H1 (cell line): ENCODE results near the gene TGM4.

Experiments
- BRCA1 ChIP-seq: IDR thresholded peaks from 2 replicates; pipeline ENCODE4 v1.6.1; 2012; ENCODE audit warnings: low read depth, low read length, improper control_type of control experiment
- JUND ChIP-seq: IDR thresholded peaks from 2 replicates; pipeline ENCODE4 v1.6.1; 2011; ENCODE audit warnings: mild to moderate bottlenecking, improper control_type of control experiment, low read length
- POLR2A ChIP-seq, 2 experiments: IDR thresholded peaks; 1 replicate in 1 of 2; 2 replicates in 1 of 2; pipeline ENCODE4 v1.6.1; 2011; ENCODE audit warnings: low read depth in 2 of 2, low read length in 2 of 2, mild to moderate bottlenecking in 2 of 2; ENCODE audit errors: control extremely low read depth in 1 of 2
- POU5F1 ChIP-seq: IDR thresholded peaks from 2 replicates; pipeline ENCODE4 v1.6.1; 2011; ENCODE audit warnings: low read depth, mild to moderate bottlenecking, low read length, moderate library complexity
- SIN3A ChIP-seq, 2 experiments: IDR thresholded peaks in 1 of 2; conservative IDR thresholded peaks in 1 of 2; 2 replicates each; pipeline ENCODE4 v1.6.1; 2011 to 2012; ENCODE audit warnings: low read length in 2 of 2, improper control_type of control experiment in 1 of 2, low read depth in 1 of 2, mild to moderate bottlenecking in 1 of 2
- SRF ChIP-seq: IDR thresholded peaks from 2 replicates; pipeline ENCODE4 v1.6.1; 2011; ENCODE audit warnings: mild to moderate bottlenecking, low read depth, low read length, moderate library complexity
- YY1 ChIP-seq: IDR thresholded peaks from 2 replicates; pipeline ENCODE4 v1.6.1; 2011; ENCODE audit warnings: low read depth, mild to moderate bottlenecking, low read length
- TF ChIP-seq, protein P1 (sequence below), 3 experiments: IDR thresholded peaks; 1 replicate in 2 of 3; 2 replicates in 1 of 3; pipeline versions ENCODE4 v1.5.1 to v1.6.1; 2011; ENCODE audit warnings: low read length in 3 of 3, mild to moderate bottlenecking in 3 of 3, inconsistent platforms in 2 of 3, low read depth in 1 of 3, moderate library complexity in 1 of 3; ENCODE audit not compliant: insufficient read depth in 1 of 3; ENCODE audit errors: control extremely low read depth in 1 of 3

DNA sequence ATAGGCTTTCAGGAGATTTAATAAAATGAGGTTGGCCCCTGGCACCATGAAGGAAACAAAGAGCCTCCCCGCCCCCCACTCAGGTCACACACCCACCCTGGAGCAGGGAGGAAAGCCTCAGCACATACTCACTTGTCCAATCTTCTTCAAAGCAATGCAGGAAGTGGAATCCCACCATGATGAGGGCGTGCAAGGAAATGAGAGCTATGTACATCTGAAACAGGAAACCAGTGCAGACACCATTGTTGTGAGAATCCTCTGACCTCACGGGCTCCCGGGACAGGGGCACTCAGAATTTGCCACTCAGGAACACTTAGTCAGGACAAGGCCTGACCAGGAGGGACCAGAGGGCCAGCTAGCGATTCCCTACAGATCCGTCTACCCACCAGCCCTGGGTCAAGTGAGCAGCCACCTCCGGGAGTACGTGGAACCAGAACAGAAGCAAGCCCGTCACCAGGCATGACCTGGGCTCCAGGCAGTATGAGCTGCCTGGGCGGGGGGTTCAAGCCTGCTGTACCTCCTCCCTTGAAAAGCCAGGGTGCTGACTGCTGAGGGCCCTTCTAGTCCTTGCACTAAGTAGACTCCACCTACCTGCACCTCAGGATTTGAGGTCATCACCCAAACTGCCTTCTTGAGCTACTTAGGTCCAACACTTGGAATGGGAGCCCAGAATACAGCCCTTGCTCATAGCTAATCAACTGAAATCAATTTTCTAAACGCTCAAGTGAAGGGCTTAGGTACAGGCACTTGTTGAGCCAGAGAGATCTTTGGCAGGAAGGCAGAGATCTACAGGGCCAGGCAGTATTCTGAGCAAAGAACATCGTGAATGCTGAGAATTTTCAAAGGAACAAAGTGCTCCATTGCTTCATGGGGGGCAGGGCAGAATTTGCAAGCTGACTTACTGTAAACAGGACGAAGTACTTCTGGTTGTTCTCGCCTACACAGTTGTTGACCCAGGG is 58.9 kb downstream of the TGM4 start:
- TF ChIP-seq POLR2A (IDR thresholded peaks at IDR 0.05; ENCODE audit: control extremely low read depth in 1 of 2, low read depth in 2 of 2, low read length in 2 of 2): no peak
- TF ChIP-seq SRF: no peak
- TF ChIP-seq BRCA1: no peak
- TF ChIP-seq JUND: no peak
- no peak for TF ChIP-seq YY1
- TF ChIP-seq, protein P1, sequence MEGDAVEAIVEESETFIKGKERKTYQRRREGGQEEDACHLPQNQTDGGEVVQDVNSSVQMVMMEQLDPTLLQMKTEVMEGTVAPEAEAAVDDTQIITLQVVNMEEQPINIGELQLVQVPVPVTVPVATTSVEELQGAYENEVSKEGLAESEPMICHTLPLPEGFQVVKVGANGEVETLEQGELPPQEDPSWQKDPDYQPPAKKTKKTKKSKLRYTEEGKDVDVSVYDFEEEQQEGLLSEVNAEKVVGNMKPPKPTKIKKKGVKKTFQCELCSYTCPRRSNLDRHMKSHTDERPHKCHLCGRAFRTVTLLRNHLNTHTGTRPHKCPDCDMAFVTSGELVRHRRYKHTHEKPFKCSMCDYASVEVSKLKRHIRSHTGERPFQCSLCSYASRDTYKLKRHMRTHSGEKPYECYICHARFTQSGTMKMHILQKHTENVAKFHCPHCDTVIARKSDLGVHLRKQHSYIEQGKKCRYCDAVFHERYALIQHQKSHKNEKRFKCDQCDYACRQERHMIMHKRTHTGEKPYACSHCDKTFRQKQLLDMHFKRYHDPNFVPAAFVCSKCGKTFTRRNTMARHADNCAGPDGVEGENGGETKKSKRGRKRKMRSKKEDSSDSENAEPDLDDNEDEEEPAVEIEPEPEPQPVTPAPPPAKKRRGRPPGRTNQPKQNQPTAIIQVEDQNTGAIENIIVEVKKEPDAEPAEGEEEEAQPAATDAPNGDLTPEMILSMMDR (IDR thresholded peaks at IDR 0.05; ENCODE audit: control extremely low read depth in 1 of 3, insufficient read depth in 1 of 3, low read depth in 1 of 3, low read length in 3 of 3): no peak
- no peak for TF ChIP-seq SIN3A (conservative IDR thresholded peaks at IDR 0.05 in 1 of 2, IDR thresholded peaks at IDR 0.05 in 1 of 2; ENCODE audit: low read depth in 1 of 2, low read length in 2 of 2)
- TF ChIP-seq POU5F1: no peak
